Heart right ventricle (tissue), 16 donors: ENCODE measurements around the gene RIMBP2. TPM values are rescaled to one million over a fixed set of nuclear protein-coding genes. Genes with fewer than 3 reads are reported as not detected.

Experiments used
- ATAC-seq, 8 donors: fragments of 200-7000 bp; cut with Tn5 transposase; one replicate each; pipeline ENCODE4 v1.9.1; 2020; ENCODE audit warnings: mild to moderate bottlenecking in 8 of 8, moderate library complexity in 8 of 8, moderate number of reproducible peaks in 1 of 8
- DNase-seq, 2 donors: peaks; one replicate each; pipeline ENCODE4 v3.0.0-alpha.2; 2020
- H3K27ac ChIP-seq, 10 donors: fragments of 200-600 bp; sonication (generic) in 2 of 10; one replicate each; pipeline versions ENCODE4 v1.5.0 to v1.8.0; 2020 to 2022; ENCODE audit warnings: mild to moderate bottlenecking in 3 of 10
- H3K27me3 ChIP-seq, 7 donors: fragments of 200-600 bp; one replicate each; pipeline ENCODE4 v1.8.0; 2021 to 2022; ENCODE audit warnings: mild to moderate bottlenecking in 2 of 7
- H3K36me3 ChIP-seq, 9 donors: fragments of 200-600 bp; sonication (generic) in 1 of 9; one replicate each; pipeline versions ENCODE4 v1.5.0 to v1.8.0; 2020 to 2022; ENCODE audit warnings: mild to moderate bottlenecking in 2 of 9
- H3K4me1 ChIP-seq, 9 donors: fragments of 200-600 bp; sonication (generic) in 1 of 9; one replicate each; pipeline versions ENCODE4 v1.5.0 to v1.8.0; 2020 to 2022; ENCODE audit warnings: mild to moderate bottlenecking in 4 of 9
- H3K4me3 ChIP-seq, 10 donors: fragments of 200-600 bp; sonication (generic) in 2 of 10; one replicate each; pipeline versions ENCODE4 v1.5.0 to v1.8.0; 2020 to 2022; ENCODE audit warnings: mild to moderate bottlenecking in 7 of 10, moderate library complexity in 2 of 10
- H3K9me3 ChIP-seq, 11 donors: fragments of 200-600 bp in 10 of 11; sonication (generic) in 2 of 11; one replicate each; pipeline versions ENCODE4 v1.5.0 to v1.8.0; 2013 to 2022; ENCODE audit warnings: mild to moderate bottlenecking in 2 of 11, control low read depth in 1 of 11, moderate library complexity in 1 of 11
- WGBS, 2 donors: extraction: QIAGEN DNeasy Blood & Tissue Kit; methylation state at CpG; one replicate each; pipeline ENCODE4 v1.1.7; 2013; ENCODE audit warnings: inconsistent platforms in 1 of 2; 5-methylcytosine and 5-hydroxymethylcytosine counted together
- intact Hi-C, 10 donors: fragments of 100-400 bp; cut with DNase I; formaldehyde crosslinking; loops; one replicate each; pipeline versions ENCODE4 v1.11.1 to v1.14.2; 2022
- polyA plus RNA-seq, 2 donors: library from polyadenylated mRNA; stranded (reverse); fragments of 200-250 nt; gene quantifications; one replicate each; pipeline ENCODE4 v1.2.3, GENCODE V29; 2013
- total RNA-seq, 10 donors: library from RNA; stranded (reverse); fragmentation: NEBNext Ultra II Directional in 3 of 10; extraction: Animal tissue kit (Norgen Biotek cat#: 25700) in 3 of 10; gene quantifications; one replicate each; pipeline versions ENCODE4 v1.2.1 to v1.2.4, GENCODE V29; 2021 to 2023
- TF ChIP-seq, protein P1 (sequence below), 9 donors: fragments of 200-600 bp; sonication (generic) in 2 of 9; IDR thresholded peaks; one replicate each; pipeline versions ENCODE4 v1.5.0 to v1.8.0; 2021 to 2022; ENCODE audit warnings: antibody characterized with exemption in 9 of 9, mild to moderate bottlenecking in 5 of 9, moderate library complexity in 1 of 9
- donor health status: Arrhythmogenic right ventricular cardiomyopathy.
- donor health status: ischemic (EF 13 %, LVEDD 7.1; RV severe dilation, severe dysfunction).
- donor health status: healthy with polysubstance abuse.
- donor health status: DM: no; HTN: yes; CAD: no.
- donor health status: DM: no; HTN: no; CAD: no.
- donor health status: ischemic (EF 25% LVEDD 6.9; RV normal size, moderate dysfunction).
- donor health status: ischemic (EF 25% LVEDD 5.7; RV mildly dilated, moderate dysfunction).
- donor health status: healthy.
- donor health status: DM: yes; HTN: yes; CAD: no.
- donor health status: Ischemic cardiomyopathy.
- donor health status: ischemic (EF 35%, LVEDD 5.7; RV mildly dilated, moderate dysfunction).
- donor health status: nonischemic (EF 11% LVEDD 7.7; RV severe dilation, severe dysfunction).
- donor health status: DM: yes; HTN: yes; CAD: no.
- donor health status: PGD.
- donor health status: ischemic (EF 29% LVEDD 5.4; RV normal size, mild dysfunction).
- donor health status: nonischemic (EF 23%, LVEDD 6.1; RV moderate dilation, normal function).

Gene RIMBP2
- total and polyA plus RNA-seq, 12 donors: 0.01 to 0.17 (median 0.05) TPM; not detected in 9

DNA sequence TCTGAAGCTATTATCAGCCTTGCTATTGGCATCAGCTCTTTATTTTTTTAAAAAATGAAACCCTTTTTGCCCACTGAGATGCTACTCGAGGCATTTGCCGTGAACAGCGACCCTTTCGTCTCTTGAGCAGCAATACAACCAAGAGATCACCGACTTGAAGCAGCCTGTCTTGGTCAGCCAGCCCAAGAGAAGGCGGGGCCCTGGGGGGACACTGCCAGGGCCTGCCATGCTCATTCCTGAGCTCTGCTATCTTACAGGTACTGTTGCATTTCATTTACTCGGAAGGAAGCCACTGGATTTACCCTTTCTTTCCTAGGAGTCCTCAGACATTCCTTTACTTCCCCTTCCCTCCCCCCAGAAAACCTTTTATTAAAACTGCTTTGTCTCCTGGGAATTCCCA is 361.7 kb downstream of the RIMBP2 start:
- 64 to 67% methylated on average over 7 of the region's 7 CpGs for WGBS, 2 donors
- TF ChIP-seq, protein P1, sequence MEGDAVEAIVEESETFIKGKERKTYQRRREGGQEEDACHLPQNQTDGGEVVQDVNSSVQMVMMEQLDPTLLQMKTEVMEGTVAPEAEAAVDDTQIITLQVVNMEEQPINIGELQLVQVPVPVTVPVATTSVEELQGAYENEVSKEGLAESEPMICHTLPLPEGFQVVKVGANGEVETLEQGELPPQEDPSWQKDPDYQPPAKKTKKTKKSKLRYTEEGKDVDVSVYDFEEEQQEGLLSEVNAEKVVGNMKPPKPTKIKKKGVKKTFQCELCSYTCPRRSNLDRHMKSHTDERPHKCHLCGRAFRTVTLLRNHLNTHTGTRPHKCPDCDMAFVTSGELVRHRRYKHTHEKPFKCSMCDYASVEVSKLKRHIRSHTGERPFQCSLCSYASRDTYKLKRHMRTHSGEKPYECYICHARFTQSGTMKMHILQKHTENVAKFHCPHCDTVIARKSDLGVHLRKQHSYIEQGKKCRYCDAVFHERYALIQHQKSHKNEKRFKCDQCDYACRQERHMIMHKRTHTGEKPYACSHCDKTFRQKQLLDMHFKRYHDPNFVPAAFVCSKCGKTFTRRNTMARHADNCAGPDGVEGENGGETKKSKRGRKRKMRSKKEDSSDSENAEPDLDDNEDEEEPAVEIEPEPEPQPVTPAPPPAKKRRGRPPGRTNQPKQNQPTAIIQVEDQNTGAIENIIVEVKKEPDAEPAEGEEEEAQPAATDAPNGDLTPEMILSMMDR (IDR thresholded peaks at IDR 0.05): no peak
- Histone ChIP-seq H3K4me1 (no peaks in the 10 kb centered on the region), H3K4me3 (no peak overlapping the region), H3K9me3 (no peaks in the 10 kb centered on the region), H3K27me3 (peaks cover 3 to 61% (median 42%) of the 10 kb centered on the region in 7 donors), H3K27ac (no peak overlapping the region), H3K36me3 (no peaks in the 10 kb centered on the region)
- DNase-seq: no peak
- intact Hi-C loops: no loop called here
- ATAC-seq: no peak

DNA sequence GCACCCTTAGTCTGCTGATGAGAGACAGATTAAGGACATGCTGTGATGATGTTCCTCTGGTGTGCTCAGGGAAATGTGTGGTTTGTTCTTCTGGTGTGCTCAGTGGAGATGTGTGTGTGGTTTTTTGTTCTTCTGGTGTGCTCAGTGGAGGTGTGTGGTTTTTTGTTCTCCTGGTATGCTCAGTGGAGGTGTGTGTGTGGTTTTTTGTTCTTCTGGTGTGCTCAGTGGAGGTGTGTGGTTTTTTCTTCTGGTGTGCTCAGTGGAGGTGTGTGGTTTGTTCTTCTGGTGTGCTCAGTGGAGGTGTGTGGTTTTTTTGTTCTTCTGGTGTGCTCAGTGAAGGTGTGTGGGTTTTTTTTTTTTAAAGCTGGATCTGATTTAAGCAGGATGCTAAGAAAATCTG is 363.0 kb downstream of the RIMBP2 start:
- no peaks in the 10 kb centered on the region for H3K4me1 ChIP-seq
- intact Hi-C loops: no loop called here
- DNase-seq: no peak
- H3K27ac ChIP-seq: no peak overlapping the region
- TF ChIP-seq, protein P1 (IDR thresholded peaks at IDR 0.05): no peak
- H3K9me3 ChIP-seq: no peaks in the 10 kb centered on the region
- no peak overlapping the region for H3K4me3 ChIP-seq
- H3K36me3 ChIP-seq: no peaks in the 10 kb centered on the region
- no peak for ATAC-seq
- peaks cover 3 to 54% (median 39%) of the 10 kb centered on the region in 7 donors for H3K27me3 ChIP-seq

DNA sequence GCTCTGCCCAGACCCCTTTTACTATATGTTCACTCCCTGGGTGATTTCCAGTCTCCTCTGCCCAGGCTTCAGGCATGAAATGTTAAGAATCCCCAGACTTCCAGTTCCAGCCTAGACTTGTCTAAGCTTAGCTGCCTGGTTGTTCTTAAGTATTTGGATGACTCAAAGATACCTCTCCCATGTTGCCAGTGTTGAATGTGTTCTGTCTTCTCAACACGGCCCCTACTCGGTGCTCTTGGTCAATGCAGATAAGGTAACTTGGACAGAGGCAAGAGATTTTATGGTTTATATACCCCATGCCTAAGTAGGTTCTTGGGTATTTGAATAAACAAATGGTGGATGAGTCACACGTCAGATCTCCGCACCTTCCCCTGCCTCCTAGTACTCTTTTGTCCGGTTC is 364.8 kb downstream of the RIMBP2 start:
- intact Hi-C loops: no loop called here
- H3K9me3 ChIP-seq: no peaks in the 10 kb centered on the region
- no peak overlapping the region for H3K27ac ChIP-seq
- no peaks in the 10 kb centered on the region for H3K36me3 ChIP-seq
- no peaks in the 10 kb centered on the region for H3K4me1 ChIP-seq
- no peak overlapping the region for H3K4me3 ChIP-seq
- 79 to 80% methylated on average over 5 of the region's 5 CpGs for WGBS, 2 donors
- TF ChIP-seq, protein P1 (IDR thresholded peaks at IDR 0.05): no peak
- ATAC-seq: no peak
- DNase-seq: no peak
- H3K27me3 ChIP-seq: peaks cover 0 to 53% (median 34%) of the 10 kb centered on the region in 7 donors

DNA sequence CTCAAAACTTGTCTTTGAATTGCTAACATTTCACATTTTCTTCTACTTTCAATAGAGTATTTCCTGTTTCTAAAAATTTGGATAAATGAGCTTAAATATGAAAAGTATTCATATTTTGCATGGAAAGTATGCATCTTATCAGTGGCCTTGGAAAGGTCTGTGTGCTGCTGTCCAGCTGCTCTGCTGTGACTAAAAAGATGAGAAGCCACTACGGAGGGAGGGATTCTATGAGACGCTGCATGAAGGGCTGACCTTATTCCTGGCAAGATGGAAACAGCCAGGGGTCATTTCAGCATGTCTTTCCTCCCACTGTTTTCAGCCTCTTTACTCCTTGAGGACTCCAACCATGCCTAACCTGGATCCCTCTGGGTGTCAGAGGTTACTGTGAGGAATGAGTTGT is 365.4 kb downstream of the RIMBP2 start:
- TF ChIP-seq, protein P1 (IDR thresholded peaks at IDR 0.05): no peak
- H3K27me3 ChIP-seq: peaks cover 0 to 52% (median 34%) of the 10 kb centered on the region in 7 donors
- H3K36me3 ChIP-seq: no peaks in the 10 kb centered on the region
- intact Hi-C loops: no loop called here
- ATAC-seq (no peak), DNase-seq (no peak)
- H3K4me1 ChIP-seq: no peaks in the 10 kb centered on the region
- 47 to 52% methylated on average over 2 of the region's 2 CpGs for WGBS, 2 donors
- no peak overlapping the region for H3K27ac ChIP-seq
- no peaks in the 10 kb centered on the region for H3K9me3 ChIP-seq
- H3K4me3 ChIP-seq: no peak overlapping the region
